ENCODE data around the gene HOXD10. TPM values are rescaled to one million over a fixed set of nuclear protein-coding genes. Genes with fewer than 3 reads are reported as not detected.

The HOXD10 gene
- polyA plus RNA-seq, 1 donor = 0.24 TPM

DNA sequence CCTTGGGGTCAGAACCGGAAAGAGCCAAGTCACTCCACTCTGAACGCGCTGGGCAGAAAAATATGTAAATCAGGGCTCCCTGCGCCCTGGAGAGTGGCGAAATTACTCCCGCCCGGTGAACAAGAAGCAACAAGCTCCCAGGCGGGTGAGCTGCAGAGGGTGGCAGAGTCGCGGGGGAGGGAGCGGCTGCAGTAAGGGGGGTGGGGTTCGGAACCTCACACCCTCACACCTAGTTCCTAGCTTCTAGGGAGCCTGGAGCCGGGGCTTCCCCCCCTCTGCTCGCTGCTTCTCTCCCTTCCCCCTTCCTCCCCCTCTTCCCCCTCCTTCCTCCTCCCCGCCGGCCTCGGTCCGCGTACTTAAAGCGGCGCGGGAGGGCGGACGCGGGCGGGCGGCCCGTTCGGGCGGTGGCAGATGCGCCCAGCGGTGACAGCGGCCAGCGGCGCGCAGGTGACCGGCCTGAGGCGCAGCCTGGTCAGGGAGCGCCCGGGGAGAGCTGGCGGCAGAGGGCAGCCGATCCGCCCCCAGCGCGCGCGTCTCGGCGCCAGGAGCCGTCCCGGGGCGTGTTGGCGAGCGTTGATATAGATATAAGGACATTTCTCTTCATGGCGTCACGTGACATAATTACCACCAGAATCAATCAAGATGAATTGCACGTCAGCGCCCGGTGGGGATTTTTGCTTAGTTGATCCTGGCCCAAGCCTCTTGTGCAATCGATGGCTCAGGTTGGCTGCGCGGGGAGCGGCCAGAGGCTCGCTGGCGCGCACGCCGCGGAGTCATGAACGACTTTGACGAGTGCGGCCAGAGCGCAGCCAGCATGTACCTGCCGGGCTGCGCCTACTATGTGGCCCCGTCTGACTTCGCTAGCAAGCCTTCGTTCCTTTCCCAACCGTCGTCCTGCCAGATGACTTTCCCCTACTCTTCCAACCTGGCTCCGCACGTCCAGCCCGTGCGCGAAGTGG is 9.7 kb upstream of the HOXD10 start, which contains the start of gene HOXD11:
Gene HOXD11 (plus strand): TSS at position 700 of the 959 bp plus-strand sequence. CDS start 76 bp downstream, at position 776.
- DNase-seq (ENCODE audit: low read depth) = no peak

DNA sequence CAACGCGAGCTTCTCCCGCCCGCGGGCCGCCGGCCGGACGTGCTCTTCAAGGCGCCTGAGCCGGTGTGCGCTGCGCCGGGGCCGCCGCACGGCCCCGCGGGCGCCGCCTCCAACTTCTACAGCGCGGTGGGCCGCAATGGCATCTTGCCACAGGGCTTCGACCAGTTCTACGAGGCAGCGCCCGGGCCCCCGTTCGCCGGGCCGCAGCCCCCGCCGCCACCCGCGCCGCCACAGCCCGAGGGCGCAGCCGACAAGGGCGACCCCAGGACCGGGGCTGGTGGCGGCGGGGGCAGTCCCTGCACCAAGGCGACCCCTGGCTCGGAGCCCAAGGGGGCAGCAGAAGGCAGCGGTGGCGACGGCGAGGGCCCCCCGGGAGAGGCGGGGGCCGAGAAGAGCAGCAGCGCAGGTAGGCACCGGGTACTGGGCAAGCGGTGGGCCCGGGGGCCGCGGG is 8.8 kb upstream of the HOXD10 start:
- no peak for DNase-seq (ENCODE audit: low read depth)

DNA sequence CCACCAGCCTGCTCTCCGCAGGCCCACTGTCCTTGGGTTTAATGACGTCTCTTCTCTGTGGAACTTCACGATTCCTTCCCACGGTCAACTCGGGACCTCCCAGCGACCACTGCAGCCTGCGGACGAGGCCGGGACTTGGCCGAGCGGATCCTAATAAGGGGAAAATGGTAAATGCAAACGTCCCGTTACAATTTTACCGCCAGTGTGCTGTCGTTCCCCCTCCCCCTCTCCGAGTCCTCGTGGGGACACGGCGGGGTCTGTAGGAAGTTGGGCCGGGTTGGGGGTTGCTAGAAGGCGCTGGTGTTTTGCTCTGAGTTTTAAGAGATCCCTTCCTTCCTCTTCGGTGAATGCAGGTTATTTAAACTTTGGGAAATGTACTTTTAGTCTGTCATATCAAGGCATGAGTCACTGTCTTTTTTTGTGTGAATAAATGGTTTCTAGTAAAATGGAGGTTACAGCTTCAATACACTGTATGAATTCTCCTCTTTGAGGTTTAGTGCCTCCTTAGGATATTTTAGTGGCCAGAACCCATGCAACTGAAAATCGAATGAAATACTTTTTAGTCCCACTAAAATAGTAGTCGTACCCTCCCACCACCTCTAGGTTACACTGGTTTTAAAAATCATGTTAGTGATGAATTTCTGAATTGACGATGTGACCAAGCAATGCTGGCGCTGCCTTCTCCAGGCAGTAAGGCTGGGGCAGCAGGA is 7.2 kb upstream of the HOXD10 start:
- DNase-seq (ENCODE audit: low read depth) = no peak

DNA sequence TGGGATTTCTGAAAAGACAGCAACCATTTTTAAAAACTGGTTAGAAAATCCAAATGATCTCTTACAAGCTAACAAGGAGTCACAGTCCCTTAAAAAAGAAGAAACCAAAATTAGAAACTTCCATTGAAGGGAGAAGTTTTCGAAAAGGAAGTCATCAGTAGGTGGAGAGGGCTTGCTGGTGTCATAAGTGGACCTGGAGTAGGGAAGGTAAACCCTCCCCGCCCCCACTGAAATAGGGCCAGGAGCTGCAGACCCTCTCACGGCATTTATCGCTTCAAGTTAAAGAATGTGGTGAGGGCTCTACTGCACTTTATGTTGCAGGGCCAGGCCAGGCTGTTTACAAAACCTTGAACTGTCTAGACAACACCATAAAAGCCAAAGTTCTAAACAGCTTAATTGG is 6.6 kb upstream of the HOXD10 start:
- no peak for DNase-seq (ENCODE audit: low read depth)

DNA sequence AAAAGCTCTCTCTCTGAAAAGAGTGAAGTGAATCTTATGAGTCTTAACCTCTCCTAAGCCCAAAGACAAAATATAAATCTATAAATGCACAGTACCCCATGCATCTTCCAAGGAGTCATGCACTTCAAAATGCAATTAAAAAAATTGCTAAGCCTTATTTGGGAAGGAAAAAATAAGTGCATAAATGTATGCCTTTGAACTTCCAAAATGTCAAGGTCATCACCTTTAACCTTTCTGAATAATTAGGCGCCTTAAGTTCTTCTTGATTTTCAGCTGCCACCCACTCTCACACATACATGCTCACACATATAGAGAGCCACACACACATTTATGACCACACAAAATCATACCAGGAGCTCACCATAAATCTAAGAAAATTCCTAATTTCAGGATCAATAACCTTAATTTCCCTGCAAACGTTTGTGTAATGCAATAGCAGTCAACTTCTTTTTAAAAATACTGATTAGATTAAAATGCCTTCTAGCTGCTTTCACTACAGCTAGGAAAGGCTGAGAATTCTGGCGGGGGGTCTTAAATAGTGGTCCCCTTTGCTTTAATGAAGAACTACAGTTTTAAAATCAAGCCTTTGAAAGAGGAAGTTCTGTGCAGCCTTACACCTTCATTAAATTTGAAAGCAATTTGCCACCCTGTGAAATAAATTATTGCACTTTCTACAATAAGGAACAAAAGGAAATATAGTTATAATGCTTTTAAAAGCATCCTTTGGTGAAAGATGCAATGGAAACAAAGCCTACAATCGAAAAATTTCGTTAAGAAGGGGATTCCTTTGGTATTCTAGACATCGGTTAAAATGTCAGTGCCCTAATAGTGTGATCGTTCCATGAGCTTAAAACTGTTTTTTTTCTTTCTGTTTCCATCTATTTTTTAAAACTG is 5.9 kb upstream of the HOXD10 start:
- DNase-seq (ENCODE audit: low read depth) = no peak

DNA sequence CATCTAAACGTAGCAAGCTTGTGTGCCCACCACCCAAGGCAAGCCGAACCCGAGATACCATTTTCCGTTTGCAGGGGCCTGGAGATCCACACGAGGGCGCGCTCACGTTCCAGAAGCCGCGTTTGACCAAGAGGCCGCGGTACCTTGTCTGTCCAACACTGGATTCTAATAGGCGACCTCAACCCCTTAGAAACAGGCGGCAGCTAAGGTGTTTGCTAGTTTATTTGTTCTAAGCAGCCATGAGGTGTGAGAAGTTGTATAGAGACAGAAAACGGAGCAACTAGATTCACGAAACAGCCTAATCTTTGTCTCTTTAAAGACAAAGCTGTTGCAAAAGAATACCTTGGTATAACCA is 5.3 kb upstream of the HOXD10 start:
- DNase-seq (ENCODE audit: low read depth) = no peak

DNA sequence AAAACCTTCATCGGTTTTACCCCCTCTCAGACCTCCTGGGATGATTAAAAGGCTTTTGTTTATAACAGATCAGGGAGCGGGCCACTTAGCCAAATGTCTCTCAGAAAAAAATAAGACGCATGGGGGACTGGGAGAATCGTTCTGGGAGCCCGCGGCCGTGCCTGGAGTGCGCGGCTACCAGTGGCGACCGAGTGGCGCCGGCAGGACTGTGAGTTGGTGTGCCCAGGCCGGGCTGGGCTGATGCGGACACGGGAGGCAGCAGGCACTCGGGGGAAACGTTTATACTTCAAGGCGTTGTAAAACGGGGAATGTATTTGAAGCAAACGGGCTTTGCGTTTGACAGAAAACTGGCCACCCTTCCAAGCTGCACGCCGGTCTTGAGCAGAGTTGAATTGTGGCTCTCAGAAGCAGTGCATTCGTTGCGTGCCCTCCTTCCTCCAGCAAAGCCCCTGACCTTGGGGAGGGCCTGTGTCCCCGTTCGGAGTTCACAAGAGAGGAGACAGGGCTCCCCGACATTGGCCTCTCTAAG is 4.7 kb upstream of the HOXD10 start:
- no peak for DNase-seq (ENCODE audit: low read depth)

DNA sequence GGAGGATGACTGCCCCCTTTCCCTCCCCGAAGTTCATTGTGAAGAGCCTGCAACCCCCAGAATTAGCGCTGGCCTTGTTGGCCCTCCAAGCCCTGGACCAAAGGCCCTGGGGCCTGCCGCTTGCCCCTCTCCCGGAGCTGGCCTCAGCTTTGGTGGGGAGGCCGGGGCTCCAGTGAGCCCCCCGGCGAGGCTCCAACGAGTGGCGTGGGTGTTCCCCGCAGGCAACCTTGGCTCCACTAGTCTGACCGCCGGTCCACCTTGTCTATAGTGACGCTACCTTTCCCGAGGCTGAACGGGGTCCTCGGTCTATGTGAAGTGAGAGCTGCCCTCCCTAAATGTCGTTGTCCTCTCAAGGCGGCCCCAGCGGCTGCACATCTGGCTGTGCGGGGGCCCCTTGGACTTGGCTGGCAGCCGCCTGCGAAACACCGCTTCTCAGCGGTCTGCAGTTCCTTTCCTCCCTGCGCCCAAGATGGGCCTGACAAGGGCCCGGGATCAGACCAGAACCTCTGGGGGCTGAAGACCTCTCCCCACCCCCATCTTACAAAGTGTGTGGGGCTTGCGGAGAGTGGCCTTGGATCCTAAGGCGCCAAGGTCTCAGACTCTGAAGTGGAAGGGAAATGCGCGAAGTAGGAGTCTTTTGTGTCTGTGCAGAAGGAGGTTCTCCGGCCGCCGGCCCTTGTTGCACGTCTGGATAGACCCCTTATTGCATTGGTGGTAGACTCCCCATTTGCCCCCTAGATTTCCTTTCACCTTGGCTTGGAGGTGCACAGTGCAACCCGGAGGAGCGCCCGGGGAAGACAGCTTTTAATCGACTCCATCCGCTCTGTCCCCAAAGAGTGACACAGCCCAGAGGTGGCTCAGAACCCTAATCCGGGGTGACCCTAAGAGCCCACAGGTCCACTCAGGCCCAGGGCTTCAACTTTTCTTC is 3.9 kb upstream of the HOXD10 start:
- no peak for DNase-seq (ENCODE audit: low read depth)

DNA sequence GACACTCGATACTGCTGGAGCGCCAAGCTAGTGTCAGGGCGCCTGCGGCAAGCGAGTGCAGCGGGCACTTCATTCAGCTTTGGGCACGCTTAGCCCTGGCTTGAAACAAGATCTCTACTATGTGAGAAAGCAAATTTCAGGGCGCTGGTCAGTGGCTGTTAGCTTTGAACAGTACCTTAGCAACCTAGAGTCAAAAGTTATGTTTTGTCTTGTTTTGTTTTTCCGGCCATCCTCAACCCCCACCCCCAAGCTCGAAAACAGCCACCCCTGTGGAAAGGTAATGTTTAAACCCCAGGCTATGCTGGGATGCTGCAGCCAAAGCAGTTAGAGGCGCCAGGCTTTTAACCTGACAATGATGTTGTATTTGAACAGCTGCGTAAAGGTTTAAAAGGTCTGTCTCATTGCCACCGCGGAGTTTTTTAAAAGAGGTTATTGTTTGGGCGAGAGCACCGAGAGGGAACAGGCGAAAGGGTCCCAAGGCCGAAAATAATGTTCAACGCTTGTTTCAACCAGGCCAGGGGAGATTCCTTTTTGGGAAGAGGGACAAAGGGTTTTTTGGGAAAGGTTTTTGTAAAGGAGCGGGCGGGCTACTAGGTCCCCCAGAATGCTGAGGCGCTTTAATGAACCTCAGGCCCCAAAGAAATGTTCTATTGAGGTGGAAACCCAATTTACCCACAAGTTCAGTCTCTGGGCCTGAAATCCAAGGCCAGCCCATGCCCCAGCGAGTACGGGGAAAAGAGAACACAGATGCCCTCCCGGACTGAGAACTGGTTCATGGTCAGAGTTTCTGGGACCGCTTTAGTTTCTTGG is 2.3 kb upstream of the HOXD10 start:
- no peak for DNase-seq (ENCODE audit: low read depth)

DNA sequence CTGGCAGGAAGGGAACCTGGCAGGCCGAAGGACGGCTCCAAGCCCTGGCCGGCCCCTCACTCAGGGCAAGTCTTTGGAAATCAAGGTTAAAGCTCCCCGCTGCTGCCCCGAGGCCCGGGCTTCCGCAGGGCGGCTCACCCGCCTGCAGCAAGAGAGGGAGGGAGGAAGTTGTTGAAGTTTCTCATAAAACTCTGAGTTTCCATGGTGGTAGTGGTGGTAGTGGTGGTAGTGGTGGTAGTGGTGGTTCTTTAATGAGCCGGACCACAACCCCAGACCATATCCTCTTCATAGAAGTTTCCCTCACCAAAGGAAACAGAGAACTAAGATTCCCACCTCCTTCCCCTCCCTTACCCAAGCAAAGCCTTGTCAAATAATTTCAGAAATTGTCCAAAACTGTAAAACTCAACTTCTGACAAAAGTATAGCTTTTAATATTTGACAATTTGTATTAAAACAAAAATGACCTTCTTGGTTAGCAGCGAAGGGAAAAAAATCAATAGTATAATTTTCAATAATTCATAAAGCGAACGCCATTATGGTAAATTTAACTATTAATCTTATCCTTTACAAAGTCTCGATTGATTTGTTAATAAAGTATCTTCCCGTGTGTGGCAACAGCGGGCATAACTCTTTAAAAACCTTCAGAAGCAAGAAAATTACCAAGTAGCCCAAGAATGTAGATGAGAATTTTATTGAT is 1.5 kb upstream of the HOXD10 start:
- DNase-seq (ENCODE audit: low read depth) = no peak

DNA sequence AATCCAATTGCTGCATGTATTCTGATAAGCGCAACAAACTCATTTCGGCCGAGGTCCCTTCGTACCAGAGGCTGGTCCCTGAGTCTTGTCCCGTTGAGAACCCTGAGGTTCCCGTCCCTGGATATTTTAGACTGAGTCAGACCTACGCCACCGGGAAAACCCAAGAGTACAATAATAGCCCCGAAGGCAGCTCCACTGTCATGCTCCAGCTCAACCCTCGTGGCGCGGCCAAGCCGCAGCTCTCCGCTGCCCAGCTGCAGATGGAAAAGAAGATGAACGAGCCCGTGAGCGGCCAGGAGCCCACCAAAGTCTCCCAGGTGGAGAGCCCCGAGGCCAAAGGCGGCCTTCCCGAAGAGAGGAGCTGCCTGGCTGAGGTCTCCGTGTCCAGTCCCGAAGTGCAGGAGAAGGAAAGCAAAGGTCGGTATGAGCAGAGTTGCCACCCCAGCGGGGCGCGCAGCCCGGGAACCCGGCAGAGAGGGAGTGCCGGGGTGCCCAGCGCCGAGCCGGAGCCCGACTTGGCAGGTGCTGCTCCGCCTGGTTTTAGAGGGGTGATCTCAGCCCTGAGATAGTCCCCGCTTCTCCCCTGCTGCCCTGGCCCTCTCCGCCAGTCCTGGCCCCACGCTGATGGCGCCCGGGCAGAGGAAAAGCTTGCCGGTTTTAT is 714 bp downstream of the HOXD10 start:
- no peak for DNase-seq (ENCODE audit: low read depth)

DNA sequence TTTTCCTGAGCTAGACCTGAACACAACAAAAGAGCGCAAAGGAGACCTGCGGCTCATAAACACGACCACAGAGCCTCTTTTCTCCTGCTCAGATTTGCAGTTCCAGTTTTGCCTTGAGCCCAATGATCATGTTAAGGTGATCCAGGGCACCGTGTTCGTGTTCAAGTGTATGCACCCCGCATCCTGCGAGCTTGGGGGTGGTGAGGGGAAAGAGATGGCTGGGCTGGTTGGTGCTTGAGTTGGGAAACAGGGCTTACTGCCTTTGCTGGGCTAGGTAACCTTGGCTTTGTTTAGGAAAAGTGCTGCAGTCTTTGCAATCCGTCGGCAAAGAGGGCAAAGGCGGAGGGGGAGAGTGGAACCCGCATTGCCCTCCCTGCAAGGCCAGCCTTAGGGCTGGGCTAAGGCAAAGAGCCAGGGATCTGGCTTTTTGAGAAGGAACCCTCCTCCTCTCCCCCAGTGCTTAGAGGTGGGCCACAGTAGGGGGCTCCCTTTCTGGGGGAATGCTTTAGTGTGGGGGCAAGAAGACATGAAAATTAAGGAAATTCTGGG is 1.3 kb downstream of the HOXD10 start:
- DNase-seq (ENCODE audit: low read depth) = no peak

DNA sequence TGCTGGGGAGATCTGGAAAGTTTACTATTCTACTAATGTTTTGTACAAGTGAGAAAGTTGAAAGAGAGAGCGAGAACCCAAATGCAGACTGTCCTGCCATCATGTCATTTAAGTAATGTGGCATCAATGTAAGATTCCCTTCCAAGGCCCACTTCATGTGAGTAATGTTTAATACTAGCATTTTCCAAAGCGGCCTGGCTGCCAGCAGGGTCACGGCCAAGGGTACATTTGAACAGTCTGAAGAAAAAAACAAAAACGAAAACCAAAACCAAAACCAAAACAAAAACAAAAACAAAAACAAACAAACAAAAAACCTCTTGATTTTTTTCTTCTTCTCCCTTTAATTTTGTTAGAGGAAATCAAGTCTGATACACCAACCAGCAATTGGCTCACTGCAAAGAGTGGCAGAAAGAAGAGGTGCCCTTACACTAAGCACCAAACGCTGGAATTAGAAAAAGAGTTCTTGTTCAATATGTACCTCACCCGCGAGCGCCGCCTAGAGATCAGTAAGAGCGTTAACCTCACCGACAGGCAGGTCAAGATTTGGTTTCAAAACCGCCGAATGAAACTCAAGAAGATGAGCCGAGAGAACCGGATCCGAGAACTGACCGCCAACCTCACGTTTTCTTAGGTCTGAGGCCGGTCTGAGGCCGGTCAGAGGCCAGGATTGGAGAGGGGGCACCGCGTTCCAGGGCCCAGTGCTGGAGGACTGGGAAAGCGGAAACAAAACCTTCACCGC is 2.2 kb downstream of the HOXD10 start:
- DNase-seq (ENCODE audit: low read depth) = no peak

DNA sequence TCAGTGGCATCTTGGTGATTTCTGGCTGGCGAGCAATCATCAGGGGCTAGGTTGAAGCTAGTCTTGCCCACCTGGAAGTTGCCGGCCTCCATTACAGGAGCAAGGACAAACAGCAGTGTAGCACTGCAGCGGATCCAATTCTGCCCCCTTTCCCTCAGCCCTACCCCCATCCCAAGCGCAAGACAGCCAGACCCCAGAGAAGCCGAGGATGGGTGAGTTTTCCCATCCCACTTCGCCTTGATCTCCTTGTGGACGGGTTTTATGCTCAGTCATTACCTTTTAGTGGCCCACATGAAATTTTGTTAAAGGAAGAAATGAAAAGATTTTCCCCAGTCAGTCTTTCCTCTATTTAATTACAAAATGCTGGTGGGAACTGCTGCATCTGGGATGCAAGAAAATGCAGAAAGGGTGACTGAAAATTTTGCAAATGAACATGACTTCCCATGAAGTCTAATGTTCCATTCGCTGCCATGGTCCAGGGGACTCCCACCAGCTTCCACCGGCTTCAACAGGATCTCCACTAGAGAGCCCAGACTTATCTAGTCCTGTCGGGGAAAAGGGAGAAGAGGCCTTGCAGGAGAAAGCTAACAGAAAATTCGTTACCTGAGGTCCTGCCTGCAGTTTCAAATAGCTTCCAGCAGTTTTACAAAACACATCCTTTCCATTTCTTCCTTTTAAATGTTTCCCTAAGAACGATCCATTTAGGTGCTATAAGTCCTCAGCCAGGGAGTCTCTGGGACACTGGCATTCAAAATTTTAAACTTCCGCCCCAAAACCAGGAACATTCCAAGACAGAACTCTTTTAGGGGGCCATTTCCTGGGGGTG is 4.0 kb downstream of the HOXD10 start:
- DNase-seq (ENCODE audit: low read depth) = no peak

DNA sequence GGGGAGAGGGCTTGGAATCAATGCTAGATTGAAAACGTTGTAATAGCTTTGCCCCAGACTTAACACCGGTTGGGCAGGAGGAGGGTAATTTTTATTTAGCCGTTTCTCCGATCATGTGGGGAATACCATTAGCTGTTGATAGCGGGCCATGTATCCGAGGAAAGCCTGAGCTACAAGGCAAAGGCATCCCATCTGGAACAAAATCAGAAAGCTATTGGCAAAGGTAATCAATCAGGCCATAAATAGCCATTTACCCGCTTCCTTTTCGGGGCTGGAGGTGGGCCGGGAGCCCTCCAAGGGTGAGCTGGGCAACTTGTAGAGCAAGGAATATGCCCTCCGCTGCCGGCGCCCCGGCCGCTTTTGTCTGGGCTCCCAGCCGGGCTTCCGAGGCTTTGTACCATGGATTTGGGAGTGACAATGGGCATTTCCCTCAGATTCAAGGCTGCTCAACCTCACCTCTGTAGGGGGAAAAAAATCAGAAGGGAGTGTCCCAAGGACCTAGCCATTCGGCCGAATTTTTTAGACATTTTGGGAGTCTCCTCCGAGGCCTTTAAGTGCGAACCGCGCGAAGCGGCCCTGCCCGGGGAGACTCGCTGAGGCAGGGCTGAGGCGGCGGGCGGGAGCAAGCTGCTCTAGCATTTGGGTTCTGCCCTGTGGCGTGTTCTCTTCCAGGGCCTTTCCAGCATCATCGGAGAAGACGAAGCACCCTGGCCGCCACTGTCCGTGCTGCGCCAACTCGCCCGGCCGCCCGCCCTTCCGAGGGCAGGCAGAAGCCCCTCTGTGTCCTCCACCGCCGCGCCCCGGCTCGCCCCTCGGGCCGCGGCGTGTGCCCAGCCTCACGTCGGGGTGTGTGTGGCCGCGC is 4.8 kb downstream of the HOXD10 start:
- DNase-seq (ENCODE audit: low read depth) = no peak
